ENCODE results near the gene SNX5.

The SNX5 gene

GRCh38 chr20:17940224-17940971 lies 28.2 kb downstream of the SNX5 start:
- no peak for TF ChIP-seq CTCF (IDR thresholded peaks at IDR 0.05; ENCODE audit: borderline replicate concordance, insufficient read depth, low read depth, low read length)
- H3K4me3 ChIP-seq (ENCODE audit: low read depth, low read length): no peak overlapping the region

- no peak overlapping the region for H3K4me3 ChIP-seq (ENCODE audit: low read depth, low read length)
- TF ChIP-seq CTCF (IDR thresholded peaks at IDR 0.05; ENCODE audit: borderline replicate concordance, insufficient read depth, low read depth, low read length): no peak
Observed at GRCh38 chr20:17939622-17940223, 28.9 kb downstream of the SNX5 start.

- no peak overlapping the region for H3K4me3 ChIP-seq (ENCODE audit: low read depth, low read length)
- peak; percentile 96 for TF ChIP-seq CTCF (IDR thresholded peaks at IDR 0.05; ENCODE audit: borderline replicate concordance, insufficient read depth, low read depth, low read length)
Observed at GRCh38 chr20:17938871-17939619, 29.5 kb downstream of the SNX5 start.

- TF ChIP-seq CTCF (IDR thresholded peaks at IDR 0.05; ENCODE audit: borderline replicate concordance, insufficient read depth, low read depth, low read length): no peak
- no peak overlapping the region for H3K4me3 ChIP-seq (ENCODE audit: low read depth, low read length)
Observed at GRCh38 chr20:17936761-17937732, 31.5 kb downstream of the SNX5 start.

- H3K4me3 ChIP-seq (ENCODE audit: low read depth, low read length): no peak overlapping the region
- no peak for TF ChIP-seq CTCF (IDR thresholded peaks at IDR 0.05; ENCODE audit: borderline replicate concordance, insufficient read depth, low read depth, low read length)
Observed at GRCh38 chr20:17936286-17936760, 32.3 kb downstream of the SNX5 start.

GRCh38 chr20:17935761-17936160 lies 32.8 kb downstream of the SNX5 start:
- H3K4me3 ChIP-seq (ENCODE audit: low read depth, low read length): no peak overlapping the region
- no peak for TF ChIP-seq CTCF (IDR thresholded peaks at IDR 0.05; ENCODE audit: borderline replicate concordance, insufficient read depth, low read depth, low read length)

Data from GM12875 (cell line).